ENCODE results near the gene GFPT2. TPM values are rescaled to one million over a fixed set of nuclear protein-coding genes. Genes with fewer than 3 reads are reported as not detected.
A peak's percentile ranks its signal among the peaks of the same experiment; 100 is the strongest.

GFPT2 gene
- total RNA-seq, 4 donors from 2014 or later, result 2.1 to 5.5 (median 4.1) TPM

- no peak overlapping the region for H3K4me3 ChIP-seq
- intact Hi-C loops (cut with DNase I; ENCODE audit: low total_unique reads) (no loop called here), in situ Hi-C loops (cut with MboI; ENCODE audit: low sequenced_read_pairs in 4 of 4) (no loop called here)
- DNase-seq (no peak), ATAC-seq (no peak)
- H3K27ac ChIP-seq, result no peak overlapping the region
- H3K9me3 ChIP-seq, result no peaks in the 10 kb centered on the region
- H3K36me3 ChIP-seq, result no peaks in the 10 kb centered on the region
- no peaks in the 10 kb centered on the region for H3K4me1 ChIP-seq
- TF ChIP-seq CTCF (IDR thresholded peaks at IDR 0.05 in 4 of 5, conservative IDR thresholded peaks at IDR 0.05 in 1 of 5) (no peak), POLR2A (IDR thresholded peaks at IDR 0.05) (no peak)
- H3K27me3 ChIP-seq, result no peaks in the 10 kb centered on the region
Observed at GRCh38 chr5:180332861-180333260, 20.3 kb downstream of the GFPT2 start.

DNA sequence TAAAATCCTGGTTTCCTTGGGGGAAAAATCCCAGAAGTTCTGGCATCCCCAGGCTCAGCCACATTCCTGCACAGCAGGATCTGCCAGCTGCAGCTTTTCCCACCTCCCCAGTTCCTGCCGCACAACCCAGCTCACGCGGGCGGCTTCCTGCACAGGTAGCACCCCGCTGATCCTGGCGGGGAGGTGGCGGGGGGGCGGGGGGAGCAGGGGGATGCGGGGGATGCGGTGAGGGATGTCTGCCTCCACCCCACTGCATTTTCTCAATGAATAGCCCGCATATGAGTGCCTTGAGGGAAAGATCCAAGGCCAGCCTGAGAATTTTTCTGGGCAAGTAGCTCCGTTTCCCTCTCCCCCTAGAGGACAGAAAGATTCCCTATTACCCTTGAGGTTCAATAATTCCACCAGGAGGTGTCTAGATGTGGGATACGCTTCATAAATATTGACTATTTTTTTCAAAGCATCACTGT lies 21.1 kb downstream of the GFPT2 start:
- Histone ChIP-seq H3K27me3 (no peaks in the 10 kb centered on the region), H3K9me3 (no peaks in the 10 kb centered on the region), H3K4me1 (no peaks in the 10 kb centered on the region), H3K27ac (peak overlapping the region in 1 of 4 donors; percentile 34), H3K36me3 (no peaks in the 10 kb centered on the region), H3K4me3 (no peak overlapping the region)
- no peak for TF ChIP-seq CTCF (IDR thresholded peaks at IDR 0.05 in 4 of 5, conservative IDR thresholded peaks at IDR 0.05 in 1 of 5)
- TF ChIP-seq POLR2A (IDR thresholded peaks at IDR 0.05), result no peak
- intact Hi-C loops (cut with DNase I; ENCODE audit: low total_unique reads), result no loop called here
- in situ Hi-C loops (cut with MboI; ENCODE audit: low sequenced_read_pairs in 4 of 4), result no loop called here
- DNase-seq, result no peak
- ATAC-seq, result no peak

GRCh38 chr5:180331647-180331950 lies 21.5 kb downstream of the GFPT2 start:
- H3K27ac ChIP-seq, result peak overlapping the region in 2 of 4 donors; percentile 4 to 34
- ATAC-seq, result no peak
- no peaks in the 10 kb centered on the region for H3K36me3 ChIP-seq

GRCh38 chr5:180330810-180331646 lies 22.1 kb downstream of the GFPT2 start:
- Histone ChIP-seq H3K4me3 (no peak overlapping the region), H3K27ac (peak overlapping the region; percentile 4 to 45 (median 30)), H3K9me3 (no peaks in the 10 kb centered on the region), H3K36me3 (no peaks in the 10 kb centered on the region), H3K4me1 (no peaks in the 10 kb centered on the region), H3K27me3 (no peaks in the 10 kb centered on the region)
- TF ChIP-seq CTCF (IDR thresholded peaks at IDR 0.05 in 4 of 5, conservative IDR thresholded peaks at IDR 0.05 in 1 of 5) (no peak), POLR2A (IDR thresholded peaks at IDR 0.05) (no peak)
- DNase-seq (peak; percentile 64 to 78), ATAC-seq (peak; percentile 80 to 83)
- intact Hi-C loops (cut with DNase I; ENCODE audit: low total_unique reads), result no loop called here
- in situ Hi-C loops (cut with MboI; ENCODE audit: low sequenced_read_pairs in 4 of 4), result no loop called here

More at GRCh38 chr5:180331647-180331950, 21.5 kb downstream of the GFPT2 start:
- H3K4me3 ChIP-seq, result no peak overlapping the region
- in situ Hi-C loops (cut with MboI; ENCODE audit: low sequenced_read_pairs in 4 of 4) (no loop called here), intact Hi-C loops (cut with DNase I; ENCODE audit: low total_unique reads) (no loop called here)
- H3K4me1 ChIP-seq, result no peaks in the 10 kb centered on the region
- no peak for DNase-seq
- no peak for TF ChIP-seq CTCF (IDR thresholded peaks at IDR 0.05 in 4 of 5, conservative IDR thresholded peaks at IDR 0.05 in 1 of 5)
- TF ChIP-seq POLR2A (IDR thresholded peaks at IDR 0.05), result no peak
- H3K9me3 ChIP-seq, result no peaks in the 10 kb centered on the region
- H3K27me3 ChIP-seq, result no peaks in the 10 kb centered on the region

Data from gastrocnemius medialis (tissue), 4 donors.